ENCODE results near the gene KCTD16.
A peak's percentile ranks its signal among the peaks of the same experiment; 100 is the strongest.

- TF ChIP-seq CTCF (conservative IDR thresholded peaks at IDR 0.05; ENCODE audit: low read length) (peak; percentile 61), EZH2phosphoT487 (IDR thresholded peaks at IDR 0.05; ENCODE audit: borderline replicate concordance, low read depth, low read length) (no peak)
Observed at GRCh38 chr5:144467792-144468191, 297.1 kb downstream of the KCTD16 start.

All from OCI-LY7 (cell line).